ENCODE measurements around the gene TJP2. TPM values are rescaled to one million over a fixed set of nuclear protein-coding genes. Genes with fewer than 3 reads are reported as not detected.

Gene TJP2
- total RNA-seq, 1 experiment from 2014 or later, result 106 TPM

DNA sequence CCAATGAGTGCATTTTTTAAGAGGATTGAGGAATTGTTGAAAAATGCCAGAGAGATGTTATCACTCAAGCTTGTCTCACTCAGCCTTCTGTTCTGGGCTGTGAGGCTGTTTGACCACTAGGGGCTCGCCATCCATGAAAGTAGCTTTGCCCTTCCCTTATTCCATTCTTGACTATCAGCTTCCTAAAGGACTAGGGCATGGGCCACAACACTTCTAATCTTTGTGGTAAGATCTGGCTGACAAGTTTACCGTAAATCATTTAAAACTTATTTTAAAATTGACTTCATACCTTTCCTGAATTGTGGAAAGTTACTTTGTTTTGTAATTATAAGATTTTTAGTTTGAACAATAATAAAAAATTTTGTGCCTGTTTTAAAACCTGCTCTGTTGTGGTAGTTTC lies 49.5 kb downstream of the TJP2 start:
- no peak overlapping the region for H3K27ac ChIP-seq (ENCODE audit: low read length)
- no peak overlapping the region for H3K4me2 ChIP-seq (ENCODE audit: low read length)
- H3K27me3 ChIP-seq (ENCODE audit: low read length), result no peaks in the 10 kb centered on the region
- peak; percentile 70 for DNase-seq
- no TSS peak for BruUV-seq (replicated peaks)
- ChIA-PET POLR2A (ENCODE audit: unreplicated experiment) (interaction anchor here (0.6 kb wide), 1 partner anchor 80 kb away, joined by 7 read pairs; no protein-coding TSS in a partner anchor), CTCF (interaction anchor here (0.7 kb wide), 1 partner anchor 62 kb away, joined by 3 read pairs; no protein-coding TSS in a partner anchor)
- no peaks in the 10 kb centered on the region for H3K4me1 ChIP-seq (ENCODE audit: insufficient read depth, low read length)
- H3K79me2 ChIP-seq (ENCODE audit: low read length), result no peaks in the 10 kb centered on the region
- intact Hi-C loops (cut with micrococcal nuclease), result no loop called here
- H3F3A ChIP-seq (ENCODE audit: low read length, unreplicated experiment), result no peaks in the 10 kb centered on the region
- no peaks in the 10 kb centered on the region for H3K9me2 ChIP-seq (replicated peaks; ENCODE audit: low read length)
- H3K36me3 ChIP-seq (ENCODE audit: low read depth, low read length), result peaks cover 9% of the 10 kb centered on the region; the same call in 1 of the 2 replicates
- H2AFZ ChIP-seq (ENCODE audit: low read length), result no peak overlapping the region
- no peak overlapping the region for H3K9ac ChIP-seq (ENCODE audit: low read length)
- peak; percentile 95 for ATAC-seq
- no peak overlapping the region for H3K4me3 ChIP-seq (ENCODE audit: low read length)
- no peaks in the 10 kb centered on the region for H3K9me3 ChIP-seq (ENCODE audit: low read length)
- no peaks in the 10 kb centered on the region for H4K20me1 ChIP-seq (ENCODE audit: low read length)
- TF ChIP-seq, protein P1, sequence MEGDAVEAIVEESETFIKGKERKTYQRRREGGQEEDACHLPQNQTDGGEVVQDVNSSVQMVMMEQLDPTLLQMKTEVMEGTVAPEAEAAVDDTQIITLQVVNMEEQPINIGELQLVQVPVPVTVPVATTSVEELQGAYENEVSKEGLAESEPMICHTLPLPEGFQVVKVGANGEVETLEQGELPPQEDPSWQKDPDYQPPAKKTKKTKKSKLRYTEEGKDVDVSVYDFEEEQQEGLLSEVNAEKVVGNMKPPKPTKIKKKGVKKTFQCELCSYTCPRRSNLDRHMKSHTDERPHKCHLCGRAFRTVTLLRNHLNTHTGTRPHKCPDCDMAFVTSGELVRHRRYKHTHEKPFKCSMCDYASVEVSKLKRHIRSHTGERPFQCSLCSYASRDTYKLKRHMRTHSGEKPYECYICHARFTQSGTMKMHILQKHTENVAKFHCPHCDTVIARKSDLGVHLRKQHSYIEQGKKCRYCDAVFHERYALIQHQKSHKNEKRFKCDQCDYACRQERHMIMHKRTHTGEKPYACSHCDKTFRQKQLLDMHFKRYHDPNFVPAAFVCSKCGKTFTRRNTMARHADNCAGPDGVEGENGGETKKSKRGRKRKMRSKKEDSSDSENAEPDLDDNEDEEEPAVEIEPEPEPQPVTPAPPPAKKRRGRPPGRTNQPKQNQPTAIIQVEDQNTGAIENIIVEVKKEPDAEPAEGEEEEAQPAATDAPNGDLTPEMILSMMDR (conservative IDR thresholded peaks at IDR 0.05; ENCODE audit: low read depth, low read length), result peak; percentile 69
- TF ChIP-seq EZH2 (IDR thresholded peaks at IDR 0.05; ENCODE audit: low read length, unreplicated experiment), result no peak

DNA sequence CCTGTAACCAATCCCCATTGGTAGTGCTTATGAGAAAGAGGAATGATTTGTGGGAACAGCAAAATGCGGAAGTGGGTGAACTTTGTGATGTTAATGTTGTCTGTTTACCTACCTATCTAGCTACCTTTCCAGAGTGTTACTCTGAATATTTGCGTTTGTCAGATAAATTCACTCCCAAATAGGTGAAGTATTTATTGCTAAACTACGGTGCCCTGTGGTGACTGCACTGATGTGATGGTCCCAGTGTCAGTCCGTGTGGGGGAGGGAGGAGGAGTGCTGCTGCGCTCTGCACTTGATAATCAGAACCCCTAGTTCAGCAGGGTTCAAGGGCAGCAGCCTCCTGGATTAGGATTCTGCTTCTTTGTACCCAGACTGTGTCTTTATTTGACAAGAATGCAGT lies 55.3 kb downstream of the TJP2 start:
- H3K79me2 ChIP-seq (ENCODE audit: low read length), result no peaks in the 10 kb centered on the region
- BruUV-seq (replicated peaks), result no TSS peak
- no peak overlapping the region for H2AFZ ChIP-seq (ENCODE audit: low read length)
- TF ChIP-seq, protein P1 (conservative IDR thresholded peaks at IDR 0.05; ENCODE audit: low read depth, low read length), result no peak
- TF ChIP-seq EZH2 (IDR thresholded peaks at IDR 0.05; ENCODE audit: low read length, unreplicated experiment), result no peak
- TF ChIP-seq EZH2phosphoT487 (IDR thresholded peaks at IDR 0.05; ENCODE audit: borderline replicate concordance, low read length), result no peak
- no peak overlapping the region for H3K4me3 ChIP-seq (ENCODE audit: low read length)
- no peaks in the 10 kb centered on the region for H3K9me2 ChIP-seq (replicated peaks; ENCODE audit: low read length)
- POLR2A ChIA-PET (ENCODE audit: unreplicated experiment), result no interaction called here
- DNase-seq (no peak), ATAC-seq (no peak)
- no peaks in the 10 kb centered on the region for H4K20me1 ChIP-seq (ENCODE audit: low read length)
- CTCF ChIA-PET, result no interaction called here
- no peak overlapping the region for H3K4me2 ChIP-seq (ENCODE audit: low read length)
- intact Hi-C loops (cut with micrococcal nuclease), result no loop called here
- H3K36me3 ChIP-seq (ENCODE audit: low read depth, low read length), result peaks cover 14% of the 10 kb centered on the region; the same call in 1 of the 2 replicates
- H3F3A ChIP-seq (ENCODE audit: low read length, unreplicated experiment), result no peaks in the 10 kb centered on the region
- H3K9me3 ChIP-seq (ENCODE audit: low read length), result no peaks in the 10 kb centered on the region
- H3K9ac ChIP-seq (ENCODE audit: low read length), result no peak overlapping the region
- H3K4me1 ChIP-seq (ENCODE audit: insufficient read depth, low read length), result no peaks in the 10 kb centered on the region
- no peak overlapping the region for H3K27ac ChIP-seq (ENCODE audit: low read length)
- H3K27me3 ChIP-seq (ENCODE audit: low read length), result no peaks in the 10 kb centered on the region

DNA sequence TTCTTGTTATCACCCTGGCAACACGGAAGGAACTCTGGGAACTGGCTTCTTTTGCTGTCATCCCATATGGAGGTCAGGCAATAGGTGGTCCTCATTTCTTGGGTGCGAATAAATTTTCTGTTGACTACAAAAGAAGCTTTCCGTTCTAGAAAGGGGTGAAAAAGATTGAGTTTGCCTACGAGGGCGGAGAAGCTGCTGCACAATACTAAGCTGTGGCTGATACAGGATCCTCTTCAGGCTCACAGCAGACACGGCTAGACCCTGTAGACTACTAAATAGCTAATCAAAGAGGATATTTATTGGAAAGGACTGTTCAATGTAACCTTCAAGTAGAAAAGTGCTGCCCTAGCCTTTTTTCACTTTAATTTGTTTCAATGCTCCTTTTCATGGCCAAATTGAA lies 58.1 kb downstream of the TJP2 start:
- H3K9ac ChIP-seq (ENCODE audit: low read length), result no peak overlapping the region
- no peak overlapping the region for H3K4me3 ChIP-seq (ENCODE audit: low read length)
- peaks cover 4% of the 10 kb centered on the region; the same call in 1 of the 2 replicates for H3K36me3 ChIP-seq (ENCODE audit: low read depth, low read length)
- no peak overlapping the region for H2AFZ ChIP-seq (ENCODE audit: low read length)
- H3K9me3 ChIP-seq (ENCODE audit: low read length), result no peaks in the 10 kb centered on the region
- ChIA-PET CTCF (no interaction called here), POLR2A (ENCODE audit: unreplicated experiment) (no interaction called here)
- H4K20me1 ChIP-seq (ENCODE audit: low read length), result no peaks in the 10 kb centered on the region
- intact Hi-C loops (cut with micrococcal nuclease), result no loop called here
- TF ChIP-seq, protein P1 (conservative IDR thresholded peaks at IDR 0.05; ENCODE audit: low read depth, low read length), result no peak
- TF ChIP-seq EZH2phosphoT487 (IDR thresholded peaks at IDR 0.05; ENCODE audit: borderline replicate concordance, low read length), result no peak
- no peak for TF ChIP-seq EZH2 (IDR thresholded peaks at IDR 0.05; ENCODE audit: low read length, unreplicated experiment)
- no peaks in the 10 kb centered on the region for H3K79me2 ChIP-seq (ENCODE audit: low read length)
- H3K4me1 ChIP-seq (ENCODE audit: insufficient read depth, low read length), result no peaks in the 10 kb centered on the region
- no peaks in the 10 kb centered on the region for H3F3A ChIP-seq (ENCODE audit: low read length, unreplicated experiment)
- H3K9me2 ChIP-seq (replicated peaks; ENCODE audit: low read length), result no peaks in the 10 kb centered on the region
- H3K4me2 ChIP-seq (ENCODE audit: low read length), result no peak overlapping the region
- no peak for ATAC-seq
- H3K27ac ChIP-seq (ENCODE audit: low read length), result no peak overlapping the region
- no TSS peak for BruUV-seq (replicated peaks)
- no peaks in the 10 kb centered on the region for H3K27me3 ChIP-seq (ENCODE audit: low read length)
- DNase-seq, result no peak

All from PC-3 (cell line).